Measurements from ENCODE around the gene PHF20. TPM values are rescaled to one million over a fixed set of nuclear protein-coding genes. Genes with fewer than 3 reads are reported as not detected.

PHF20 gene
- total and polyA plus RNA-seq, 2 of the 13 experiments (the other 11 are each of a cell fraction or from before 2014, with no cell fraction given), result 22.8 to 34.1 TPM

DNA sequence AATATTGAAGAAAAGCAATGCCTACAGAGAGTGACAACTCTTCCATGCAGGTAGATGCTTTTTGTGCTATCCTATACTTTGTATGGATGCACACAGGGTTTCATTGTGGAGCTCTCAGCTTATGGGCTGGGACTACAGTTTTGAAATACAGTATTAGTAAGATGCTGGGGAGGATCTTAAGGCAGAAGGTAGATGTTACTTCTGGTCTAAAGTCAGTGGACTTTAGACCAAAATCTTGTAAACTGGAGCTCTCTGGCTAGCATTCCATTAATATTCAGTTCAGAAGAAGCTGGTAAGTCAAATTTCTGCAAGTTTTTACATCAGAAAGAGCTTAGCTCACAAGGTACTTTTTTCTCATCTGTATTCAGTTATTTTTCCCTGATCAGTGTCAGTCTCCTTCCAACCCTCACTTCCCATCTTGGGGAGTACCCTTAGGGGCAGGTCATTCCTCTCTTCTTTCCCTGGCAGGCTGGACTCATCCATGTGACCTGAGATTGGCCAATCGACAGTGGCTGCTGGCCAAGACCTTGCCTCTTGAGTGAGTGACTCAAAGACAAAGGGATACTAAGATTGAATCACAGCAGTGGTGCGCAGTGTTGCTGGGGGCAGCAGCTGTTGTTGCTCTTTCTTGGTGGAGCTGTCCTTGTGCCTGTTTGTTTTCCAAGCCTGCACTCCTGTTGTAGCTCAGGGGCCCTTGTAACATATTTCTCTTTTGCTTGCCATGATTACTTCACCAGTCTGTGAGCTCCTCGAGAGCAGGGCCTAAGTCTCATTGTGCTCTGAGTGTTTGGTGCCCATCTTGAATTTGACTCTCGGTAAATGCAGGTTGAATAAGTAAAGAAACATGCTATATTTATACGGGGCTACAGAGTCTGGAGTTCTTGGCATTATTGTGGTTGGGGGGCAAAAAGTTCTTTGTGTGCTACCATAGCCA, 2.8 kb upstream of the PHF20 start (continued):
- TF ChIP-seq, protein P1, sequence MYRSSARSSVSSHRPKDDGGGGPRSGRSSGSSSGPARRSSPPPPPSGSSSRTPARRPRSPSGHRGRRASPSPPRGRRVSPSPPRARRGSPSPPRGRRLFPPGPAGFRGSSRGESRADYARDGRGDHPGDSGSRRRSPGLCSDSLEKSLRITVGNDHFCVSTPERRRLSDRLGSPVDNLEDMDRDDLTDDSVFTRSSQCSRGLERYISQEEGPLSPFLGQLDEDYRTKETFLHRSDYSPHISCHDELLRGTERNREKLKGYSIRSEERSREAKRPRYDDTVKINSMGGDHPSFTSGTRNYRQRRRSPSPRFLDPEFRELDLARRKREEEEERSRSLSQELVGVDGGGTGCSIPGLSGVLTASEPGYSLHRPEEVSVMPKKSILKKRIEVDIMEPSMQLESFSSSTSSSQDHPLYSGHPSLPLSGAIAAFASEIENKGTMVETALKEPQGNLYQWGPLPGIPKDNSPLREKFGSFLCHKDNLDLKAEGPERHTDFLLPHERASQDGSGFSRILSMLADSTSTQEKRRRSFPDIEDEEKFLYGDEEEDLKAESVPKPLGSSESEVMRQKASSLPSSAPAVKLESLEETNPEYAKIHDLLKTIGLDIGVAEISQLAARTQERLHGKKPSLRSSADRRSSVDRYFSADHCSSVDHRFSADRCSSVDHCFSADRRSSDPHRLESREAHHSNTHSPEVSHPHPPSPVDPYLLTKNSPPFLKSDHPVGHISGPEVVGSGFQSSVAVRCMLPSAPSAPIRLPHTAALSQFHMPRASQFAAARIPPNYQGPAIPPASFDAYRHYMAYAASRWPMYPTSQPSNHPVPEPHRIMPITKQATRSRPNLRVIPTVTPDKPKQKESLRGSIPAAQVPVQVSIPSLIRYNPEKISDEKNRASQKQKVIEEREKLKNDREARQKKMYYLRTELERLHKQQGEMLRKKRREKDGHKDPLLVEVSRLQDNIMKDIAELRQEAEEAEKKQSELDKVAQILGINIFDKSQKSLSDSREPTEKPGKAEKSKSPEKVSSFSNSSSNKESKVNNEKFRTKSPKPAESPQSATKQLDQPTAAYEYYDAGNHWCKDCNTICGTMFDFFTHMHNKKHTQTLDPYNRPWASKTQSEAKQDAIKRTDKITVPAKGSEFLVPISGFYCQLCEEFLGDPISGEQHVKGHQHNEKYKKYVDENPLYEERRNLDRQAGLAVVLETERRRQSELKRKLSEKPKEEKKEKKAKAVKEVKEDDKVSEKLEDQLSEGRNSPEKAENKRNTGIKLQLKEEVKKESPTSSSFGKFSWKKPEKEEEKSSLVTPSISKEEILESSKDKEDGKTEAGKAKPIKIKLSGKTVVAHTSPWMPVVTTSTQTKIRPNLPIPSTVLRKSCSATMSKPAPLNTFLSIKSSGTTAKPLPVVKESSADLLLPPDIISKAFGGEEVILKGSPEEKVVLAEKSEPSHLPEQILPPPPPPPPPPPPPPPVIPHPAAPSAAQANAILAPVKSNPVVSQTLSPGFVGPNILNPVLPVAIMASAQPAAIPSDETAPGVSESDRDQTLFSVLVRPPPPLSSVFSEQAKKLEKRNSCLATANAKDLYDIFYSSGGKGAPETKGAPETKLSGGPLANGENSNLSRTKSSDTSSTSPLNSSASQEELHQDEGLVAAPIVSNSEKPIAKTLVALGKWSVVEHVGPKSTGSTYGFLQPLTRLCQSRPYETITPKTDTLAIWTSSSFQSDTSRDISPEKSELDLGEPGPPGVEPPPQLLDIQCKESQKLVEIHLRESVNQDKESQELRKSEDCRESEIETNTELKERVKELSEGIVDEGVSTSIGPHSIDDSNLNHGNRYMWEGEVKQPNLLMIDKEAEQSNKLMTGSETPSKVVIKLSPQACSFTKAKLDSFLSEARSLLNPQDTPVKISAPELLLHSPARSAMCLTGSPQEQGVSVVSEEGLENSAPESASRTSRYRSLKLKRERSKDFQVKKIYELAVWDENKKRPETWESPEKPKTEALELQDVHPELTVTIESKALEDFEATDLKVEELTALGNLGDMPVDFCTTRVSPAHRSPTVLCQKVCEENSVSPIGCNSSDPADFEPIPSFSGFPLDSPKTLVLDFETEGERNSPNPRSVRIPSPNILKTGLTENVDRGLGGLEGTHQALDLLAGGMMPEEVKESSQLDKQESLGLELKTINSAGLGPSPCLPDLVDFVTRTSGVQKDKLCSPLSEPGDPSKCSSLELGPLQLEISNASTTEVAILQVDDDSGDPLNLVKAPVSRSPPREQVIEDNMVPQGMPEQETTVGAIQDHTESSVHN (CRISPR knock-in tag; IDR thresholded peaks at IDR 0.05), result no peak
- TF ChIP-seq, protein P2, sequence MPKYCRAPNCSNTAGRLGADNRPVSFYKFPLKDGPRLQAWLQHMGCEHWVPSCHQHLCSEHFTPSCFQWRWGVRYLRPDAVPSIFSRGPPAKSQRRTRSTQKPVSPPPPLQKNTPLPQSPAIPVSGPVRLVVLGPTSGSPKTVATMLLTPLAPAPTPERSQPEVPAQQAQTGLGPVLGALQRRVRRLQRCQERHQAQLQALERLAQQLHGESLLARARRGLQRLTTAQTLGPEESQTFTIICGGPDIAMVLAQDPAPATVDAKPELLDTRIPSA (CRISPR knock-in tag; IDR thresholded peaks at IDR 0.05; ENCODE audit: borderline replicate concordance), result no peak
- TF ChIP-seq TEAD3 (CRISPR knock-in tag; optimal IDR thresholded peaks at IDR 0.05; ENCODE audit: borderline replicate concordance) (peak; percentile 61), SNRNP70 (IDR thresholded peaks at IDR 0.05; ENCODE audit: low read depth, low read length) (no peak), IKZF1 (IDR thresholded peaks at IDR 0.05) (no peak), FOXO4 (CRISPR knock-in tag; conservative IDR thresholded peaks at IDR 0.05) (no peak), ZSCAN12 (CRISPR knock-in tag; IDR thresholded peaks at IDR 0.05) (peak; percentile 54; the same call in 1 of the 2 replicates), PHF8 (CRISPR knock-in tag; IDR thresholded peaks at IDR 0.05) (peak; percentile 61), HNF1B (CRISPR knock-in tag; IDR thresholded peaks at IDR 0.05) (no peak), ZNF772 (CRISPR knock-in tag; IDR thresholded peaks at IDR 0.05) (no peak), ZNF737 (CRISPR knock-in tag; IDR thresholded peaks at IDR 0.05; ENCODE audit: borderline replicate concordance) (no peak), YY1 (IDR thresholded peaks at IDR 0.05; ENCODE audit: insufficient read depth, insufficient replicate concordance, low read depth, low read length) (peak; percentile 17)
- TF ChIP-seq, protein P3, sequence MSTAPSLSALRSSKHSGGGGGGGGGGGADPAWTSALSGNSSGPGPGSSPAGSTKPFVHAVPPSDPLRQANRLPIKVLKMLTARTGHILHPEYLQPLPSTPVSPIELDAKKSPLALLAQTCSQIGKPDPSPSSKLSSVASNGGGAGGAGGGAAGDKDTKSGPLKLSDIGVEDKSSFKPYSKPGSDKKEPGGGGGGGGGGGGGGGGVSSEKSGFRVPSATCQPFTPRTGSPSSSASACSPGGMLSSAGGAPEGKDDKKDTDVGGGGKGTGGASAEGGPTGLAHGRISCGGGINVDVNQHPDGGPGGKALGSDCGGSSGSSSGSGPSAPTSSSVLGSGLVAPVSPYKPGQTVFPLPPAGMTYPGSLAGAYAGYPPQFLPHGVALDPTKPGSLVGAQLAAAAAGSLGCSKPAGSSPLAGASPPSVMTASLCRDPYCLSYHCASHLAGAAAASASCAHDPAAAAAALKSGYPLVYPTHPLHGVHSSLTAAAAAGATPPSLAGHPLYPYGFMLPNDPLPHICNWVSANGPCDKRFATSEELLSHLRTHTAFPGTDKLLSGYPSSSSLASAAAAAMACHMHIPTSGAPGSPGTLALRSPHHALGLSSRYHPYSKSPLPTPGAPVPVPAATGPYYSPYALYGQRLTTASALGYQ (CRISPR knock-in tag; IDR thresholded peaks at IDR 0.05), result no peak
